G401 (cell line): ENCODE results near the gene LSM2. TPM values are rescaled to one million over a fixed set of nuclear protein-coding genes. Genes with fewer than 3 reads are reported as not detected.
"Not testable (repeated sequence)": the region's sequence is repeated elsewhere in the genome, so short reads cannot be mapped to it uniquely, and the experiment has no call there.

Source experiments
- DNase-seq: peaks from one replicate; pipeline ENCODE4 v3.0.0-alpha.2; 2015; ENCODE audit warnings: low spot score
- in situ Hi-C: cut with HindIII; loops from 2 replicates; pipeline ENCODE4 v1.10.0; 2016; ENCODE audit warnings: low sequenced_read_pairs, mixed read lengths
- total RNA-seq: library from RNA; depleted of rRNA; stranded (reverse); fragments of >200 nt; shearing (Covaris generic); gene quantifications from 2 replicates; pipeline ENCODE4 v1.2.3, GENCODE V29; 2014

Gene LSM2
- total RNA-seq, 1 experiment from 2014 or later = 64.0 TPM

GRCh38 chr6:31829633-31830283, 23.0 kb upstream of the LSM2 start:
- in situ Hi-C loops = no loop called here
- peak; percentile 80 for DNase-seq

- peak; percentile 100 for DNase-seq
- in situ Hi-C loops = no loop called here
These were observed 20.7 kb upstream of the LSM2 start, which contains the start of gene HSPA1B for GRCh38 chr6:31827286-31828079. TSS of gene HSPA1B (plus strand) at chr6:31827738. CDS start at chr6:31827951, 213 bp downstream.

GRCh38 chr6:31826793-31827285, 20.1 kb upstream of the LSM2 start:
- DNase-seq = no peak
- in situ Hi-C loops = no loop called here

GRCh38 chr6:31825553-31825952, 18.8 kb upstream of the LSM2 start:
- DNase-seq = no peak
- in situ Hi-C loops = no loop called here

DNA sequence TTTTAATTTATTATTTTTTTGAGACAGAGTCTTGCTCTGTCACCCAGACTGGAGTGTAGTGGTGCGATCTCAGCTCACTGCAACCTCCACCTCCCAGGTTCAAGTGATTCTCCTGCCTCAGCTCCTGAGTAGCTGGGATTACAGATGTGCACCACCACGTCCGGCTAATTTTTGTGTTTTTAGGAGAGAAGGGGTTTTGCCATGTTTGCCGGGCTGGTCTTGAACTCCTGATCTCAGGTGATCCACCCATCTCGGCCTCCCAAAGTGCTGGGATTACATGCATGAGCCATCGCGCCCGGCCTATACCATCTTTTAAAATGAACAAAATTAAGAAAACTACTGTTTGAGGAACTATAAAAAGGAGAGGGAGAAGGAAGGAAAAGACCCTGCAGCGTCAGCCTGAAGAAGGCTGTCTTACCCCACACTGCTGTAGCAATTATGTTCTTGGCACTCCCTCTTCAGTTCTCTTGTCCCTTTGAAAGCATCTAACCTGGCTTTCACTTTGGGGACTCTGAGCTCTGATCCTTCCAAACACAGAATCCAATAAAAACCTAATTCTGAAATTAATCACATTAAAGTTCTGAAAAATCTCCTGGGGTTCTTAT, 16.9 kb upstream of the LSM2 start:
- in situ Hi-C loops, DNase-seq: not testable (repeated sequence)

DNA sequence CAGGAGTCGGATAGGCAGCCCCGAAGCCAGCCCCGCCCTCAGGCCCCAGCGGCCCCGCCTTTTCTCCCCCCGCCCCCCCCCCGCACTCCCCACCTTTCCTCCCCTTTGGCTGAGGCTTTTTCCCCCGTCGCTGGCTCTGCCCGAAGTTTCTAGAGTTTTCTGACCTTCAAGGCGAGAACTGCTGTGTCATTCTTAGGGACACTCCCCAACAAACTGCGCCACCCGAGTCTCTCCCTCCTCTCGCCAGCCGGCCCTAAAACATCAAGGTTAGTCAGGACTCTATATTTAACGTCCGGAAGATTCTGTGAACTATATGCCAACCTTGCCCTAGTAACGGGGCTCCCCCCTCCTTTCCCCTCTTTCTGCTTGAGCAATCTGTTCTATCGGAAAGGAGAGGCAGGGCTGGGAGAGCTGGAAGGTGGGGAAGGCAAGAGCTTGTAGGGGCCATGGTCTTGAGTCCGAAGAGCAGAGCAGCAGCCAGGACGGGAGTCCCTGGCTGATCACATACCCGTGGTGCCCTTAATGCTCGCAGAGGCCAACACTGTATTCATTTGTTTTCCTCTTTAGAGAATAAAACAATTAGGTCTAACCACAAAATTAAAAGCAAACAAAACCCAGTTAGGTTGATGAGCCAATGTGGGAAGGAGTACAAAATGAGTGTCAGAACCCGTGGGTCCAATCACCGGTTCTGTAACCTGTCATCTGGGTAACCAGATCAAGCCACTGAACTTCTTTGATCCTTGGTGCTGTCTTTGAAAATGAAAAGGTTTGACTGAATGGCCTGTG, 15.5 kb upstream of the LSM2 start:
- in situ Hi-C loops = no loop called here
- peak; percentile 84 for DNase-seq

DNA sequence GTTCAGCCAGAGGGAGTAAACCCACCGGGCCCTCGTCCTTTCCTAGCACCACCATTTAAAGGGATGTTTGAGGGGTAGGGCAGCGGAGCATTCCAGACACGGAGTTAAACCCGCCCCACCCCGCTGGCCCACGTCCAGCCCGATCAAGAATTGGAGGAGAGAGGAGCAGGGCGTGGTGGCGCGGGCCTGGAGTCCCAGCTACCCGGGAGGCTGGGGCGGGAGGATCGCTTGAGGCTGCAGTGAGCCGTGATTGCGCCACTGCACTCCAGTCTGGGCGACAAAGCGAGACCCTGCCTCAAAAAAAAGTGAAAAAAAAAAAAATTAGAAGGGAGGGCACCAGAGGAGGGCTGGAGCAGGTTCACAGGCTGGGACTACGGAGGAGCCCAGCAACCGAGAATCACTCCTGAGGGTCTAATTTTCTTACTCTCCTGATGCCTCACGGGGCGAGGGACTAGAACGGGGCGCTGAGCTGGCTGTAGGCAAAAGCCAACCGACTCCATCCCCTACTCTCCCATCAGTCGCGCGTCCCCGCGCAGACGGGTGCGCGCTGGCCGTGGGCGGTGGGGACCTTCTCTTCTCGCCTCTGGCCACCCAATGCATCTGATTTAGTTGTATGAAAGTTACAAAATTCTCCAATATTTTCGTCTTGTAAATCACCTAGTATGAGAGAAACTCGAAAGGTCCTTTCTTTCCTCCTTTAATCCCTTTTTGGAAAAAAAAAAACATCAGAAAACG, 14.7 kb upstream of the LSM2 start:
- peak; percentile 61 for DNase-seq

DNA sequence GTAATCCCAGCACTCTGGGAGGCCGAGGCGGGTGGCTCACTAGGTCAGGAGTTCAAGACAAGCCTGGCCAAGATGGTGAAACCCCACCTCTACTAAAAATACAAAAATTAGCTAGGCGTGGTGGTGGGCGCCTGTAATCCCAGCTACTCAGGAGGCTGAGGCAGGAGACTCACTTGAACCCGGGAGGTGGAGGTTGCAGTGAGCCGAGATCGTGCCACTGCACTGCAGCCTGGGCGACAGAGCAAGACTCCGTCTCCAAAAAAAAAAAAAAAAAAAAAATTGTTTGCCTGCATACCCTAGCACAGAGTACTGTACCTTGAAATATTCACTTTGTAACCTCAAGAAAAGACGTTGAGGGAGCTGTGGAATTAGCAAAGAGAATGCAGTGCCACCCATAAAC, 13.6 kb upstream of the LSM2 start:
- DNase-seq, in situ Hi-C loops: not testable (repeated sequence)

More for the DNA sequence above, 14.7 kb upstream of the LSM2 start:
- in situ Hi-C loops = no loop called here

DNA sequence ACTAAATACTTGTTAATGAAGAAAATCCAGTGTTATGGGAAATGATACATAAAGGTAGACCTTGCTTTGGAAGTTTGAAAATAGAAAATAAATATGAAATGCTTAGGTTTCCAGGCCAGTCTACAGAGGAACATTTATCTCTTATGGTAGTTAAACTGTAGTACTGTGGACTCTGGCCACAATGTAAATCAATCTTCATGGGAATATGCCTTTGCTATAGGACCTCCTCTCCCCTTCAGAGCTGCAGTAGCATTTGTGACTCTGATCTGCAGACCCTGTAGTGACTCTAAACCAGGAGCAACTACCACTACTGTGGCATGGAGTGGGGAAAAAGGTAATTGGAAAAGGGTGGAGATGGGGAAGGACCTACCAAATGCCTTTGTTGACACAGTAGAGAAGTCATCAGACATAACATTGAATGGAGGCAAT, 13.1 kb upstream of the LSM2 start:
- in situ Hi-C loops = no loop called here
- DNase-seq = no peak

DNA sequence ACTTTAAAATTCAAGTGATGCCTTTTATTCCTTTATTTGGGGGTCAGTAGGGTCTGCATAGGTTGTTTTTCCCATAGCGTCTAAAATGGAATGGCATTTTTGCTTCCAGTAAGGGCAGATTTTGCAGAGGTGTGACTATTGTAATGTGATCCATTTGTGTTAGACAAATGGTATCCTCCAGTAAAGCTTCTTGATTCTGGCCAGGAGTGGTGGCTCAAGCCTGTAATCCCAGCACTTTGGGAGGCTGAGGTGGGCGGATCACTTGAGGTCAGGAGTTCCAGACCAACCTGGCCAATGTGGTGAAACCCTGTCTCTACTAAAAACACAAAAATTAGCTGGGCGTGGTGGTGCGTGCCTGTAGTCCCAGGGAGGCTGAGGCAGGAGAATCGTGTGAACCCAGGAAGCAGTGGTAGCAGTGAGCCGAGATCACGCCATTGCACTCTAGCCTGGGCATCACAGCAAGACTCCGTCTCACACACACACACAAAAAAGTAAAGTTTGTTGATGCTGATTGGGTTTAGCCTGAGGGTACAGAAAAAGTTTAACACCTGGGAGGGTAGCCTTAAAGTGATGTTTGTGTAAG, 11.3 kb upstream of the LSM2 start:
- in situ Hi-C loops = not testable (repeated sequence)

DNA sequence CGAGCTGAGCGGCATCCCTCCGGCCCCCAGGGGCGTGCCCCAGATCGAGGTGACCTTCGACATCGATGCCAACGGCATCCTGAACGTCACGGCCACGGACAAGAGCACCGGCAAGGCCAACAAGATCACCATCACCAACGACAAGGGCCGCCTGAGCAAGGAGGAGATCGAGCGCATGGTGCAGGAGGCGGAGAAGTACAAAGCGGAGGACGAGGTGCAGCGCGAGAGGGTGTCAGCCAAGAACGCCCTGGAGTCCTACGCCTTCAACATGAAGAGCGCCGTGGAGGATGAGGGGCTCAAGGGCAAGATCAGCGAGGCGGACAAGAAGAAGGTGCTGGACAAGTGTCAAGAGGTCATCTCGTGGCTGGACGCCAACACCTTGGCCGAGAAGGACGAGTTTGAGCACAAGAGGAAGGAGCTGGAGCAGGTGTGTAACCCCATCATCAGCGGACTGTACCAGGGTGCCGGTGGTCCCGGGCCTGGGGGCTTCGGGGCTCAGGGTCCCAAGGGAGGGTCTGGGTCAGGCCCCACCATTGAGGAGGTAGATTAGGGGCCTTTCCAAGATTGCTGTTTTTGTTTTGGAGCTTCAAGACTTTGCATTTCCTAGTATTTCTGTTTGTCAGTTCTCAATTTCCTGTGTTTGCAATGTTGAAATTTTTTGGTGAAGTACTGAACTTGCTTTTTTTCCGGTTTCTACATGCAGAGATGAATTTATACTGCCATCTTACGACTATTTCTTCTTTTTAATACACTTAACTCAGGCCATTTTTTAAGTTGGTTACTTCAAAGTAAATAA, 10.6 kb upstream of the LSM2 start:
- in situ Hi-C loops, DNase-seq: not testable (repeated sequence)

More for the DNA sequence above, 11.3 kb upstream of the LSM2 start:
- DNase-seq = not testable (repeated sequence)

DNA sequence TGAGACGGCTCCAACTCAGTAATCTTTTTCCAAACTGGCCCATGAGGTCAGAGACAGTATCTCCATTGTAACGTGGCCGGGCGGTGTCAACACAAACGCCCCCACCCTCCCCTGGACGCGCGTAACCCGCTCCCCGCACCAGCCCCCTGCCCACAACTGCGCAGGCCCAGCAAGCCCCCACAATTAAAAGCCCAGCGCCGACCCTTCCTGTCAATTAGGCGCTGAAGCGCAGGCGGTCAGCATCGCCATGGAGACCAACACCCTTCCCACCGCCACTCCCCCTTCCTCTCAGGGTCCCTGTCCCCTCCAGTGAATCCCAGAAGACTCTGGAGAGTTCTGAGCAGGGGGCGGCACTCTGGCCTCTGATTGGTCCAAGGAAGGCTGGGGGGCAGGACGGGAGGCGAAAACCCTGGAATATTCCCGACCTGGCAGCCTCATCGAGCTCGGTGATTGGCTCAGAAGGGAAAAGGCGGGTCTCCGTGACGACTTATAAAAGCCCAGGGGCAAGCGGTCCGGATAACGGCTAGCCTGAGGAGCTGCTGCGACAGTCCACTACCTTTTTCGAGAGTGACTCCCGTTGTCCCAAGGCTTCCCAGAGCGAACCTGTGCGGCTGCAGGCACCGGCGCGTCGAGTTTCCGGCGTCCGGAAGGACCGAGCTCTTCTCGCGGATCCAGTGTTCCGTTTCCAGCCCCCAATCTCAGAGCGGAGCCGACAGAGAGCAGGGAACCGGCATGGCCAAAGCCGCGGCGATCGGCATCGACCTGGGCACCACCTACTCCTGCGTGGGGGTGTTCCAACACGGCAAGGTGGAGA, 8.5 kb upstream of the LSM2 start, which contains the start of the genes HSPA1A and HSPA1L:
Gene HSPA1A, plus strand, starts transcription at position 519 of the 814 bp plus-strand sequence. Its CDS starts 214 bp downstream, at position 733.
Gene HSPA1L, minus strand, starts transcription at position 259 of the 814 bp plus-strand sequence. CDS start 3,311 bp downstream, outside the sequence.
- in situ Hi-C loops = no loop called here
- peak; percentile 97 for DNase-seq

- peak; percentile 98 for DNase-seq
- in situ Hi-C loops = no loop called here
These were observed 7.9 kb upstream of the LSM2 start for GRCh38 chr6:31814677-31815024.

DNA sequence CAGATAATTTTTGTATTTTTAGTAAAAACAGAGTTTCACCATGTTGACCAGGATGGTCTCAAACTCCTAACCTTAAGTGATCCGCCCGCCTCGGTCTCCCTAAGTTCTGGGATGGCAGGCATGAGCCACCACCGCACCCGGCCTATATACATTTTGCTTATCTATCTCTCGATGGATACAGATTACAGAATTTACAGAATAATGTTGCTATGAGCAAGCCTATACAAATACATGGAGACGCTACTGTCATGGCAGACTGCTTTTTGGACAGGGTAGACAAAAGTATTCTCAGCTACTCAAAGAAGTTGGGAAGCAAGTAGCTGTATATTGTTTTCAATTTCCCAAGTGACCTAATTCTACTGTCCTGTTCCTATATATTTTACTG, 6.7 kb upstream of the LSM2 start:
- DNase-seq = no peak
- in situ Hi-C loops = no loop called here

DNA sequence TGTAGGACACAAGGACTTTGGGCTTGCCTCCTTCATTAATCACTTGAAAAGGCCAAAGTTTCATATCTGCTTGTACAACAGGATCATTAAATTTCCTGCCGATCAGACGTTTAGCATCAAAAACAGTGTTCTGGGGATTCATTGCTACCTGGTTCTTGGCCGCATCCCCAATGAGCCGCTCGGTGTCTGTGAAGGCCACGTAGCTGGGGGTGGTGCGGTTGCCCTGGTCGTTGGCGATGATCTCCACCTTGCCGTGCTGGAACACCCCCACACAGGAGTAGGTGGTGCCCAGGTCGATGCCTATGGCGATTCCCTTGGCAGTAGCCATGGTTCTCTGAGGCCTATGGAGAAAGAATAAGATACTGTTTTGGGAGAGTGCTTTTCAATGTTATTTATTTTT, 4.9 kb upstream of the LSM2 start:
- DNase-seq = no peak
- in situ Hi-C loops = no loop called here

DNA sequence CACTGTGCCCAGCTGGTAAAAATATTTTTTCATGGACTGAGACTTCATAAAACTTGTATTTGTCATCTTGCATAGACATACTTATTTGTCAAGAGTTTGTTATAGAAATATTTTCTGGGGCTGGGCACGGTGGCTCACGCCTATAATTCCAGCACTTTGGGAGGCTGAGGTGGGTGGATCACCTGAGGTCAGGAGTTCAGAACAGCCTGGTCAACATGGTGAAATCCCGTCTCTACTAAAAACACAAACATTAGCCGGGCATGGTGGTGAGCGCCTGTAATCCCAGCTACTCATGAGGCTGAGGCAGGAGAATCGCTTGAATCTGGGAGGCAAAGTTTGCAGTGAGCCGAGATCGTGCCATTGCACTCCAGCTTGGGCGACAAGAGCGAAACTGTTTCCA, 1.8 kb upstream of the LSM2 start:
- in situ Hi-C loops, DNase-seq: not testable (repeated sequence)
